ENCODE results near the gene S100PBP.

Gene S100PBP

GRCh38 chr1:32888134-32888533 is 70.7 kb downstream of the S100PBP start:
- DNase-seq (ENCODE audit: low spot score), result no peak

DNA sequence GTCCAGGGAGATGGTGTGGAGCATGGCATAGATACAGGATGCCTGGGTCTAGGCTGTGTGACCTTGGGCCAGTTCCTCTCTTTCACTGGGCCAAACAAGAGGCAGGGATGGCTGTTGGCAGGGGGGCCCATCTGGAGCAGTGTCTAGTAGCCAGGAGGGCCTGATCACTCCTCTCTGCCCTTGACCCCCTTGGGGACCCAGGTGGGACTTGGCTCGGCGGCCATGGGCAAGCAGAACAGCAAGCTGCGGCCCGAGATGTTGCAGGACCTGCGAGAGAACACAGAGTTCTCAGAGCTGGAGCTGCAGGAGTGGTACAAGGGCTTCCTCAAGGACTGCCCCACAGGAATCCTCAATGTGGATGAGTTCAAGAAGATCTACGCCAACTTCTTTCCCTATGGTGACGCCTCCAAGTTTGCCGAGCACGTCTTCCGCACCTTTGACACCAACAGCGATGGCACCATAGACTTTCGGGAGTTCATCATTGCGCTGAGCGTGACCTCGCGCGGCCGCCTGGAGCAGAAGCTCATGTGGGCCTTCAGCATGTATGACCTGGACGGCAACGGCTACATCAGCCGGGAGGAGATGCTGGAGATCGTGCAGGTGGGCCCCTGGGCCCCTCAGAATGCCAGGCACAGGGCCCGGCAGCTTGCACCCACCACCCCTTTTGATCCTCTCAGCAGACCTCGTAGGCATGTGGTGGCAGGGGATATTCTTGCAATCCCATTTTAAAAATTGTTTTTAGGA is 71.4 kb downstream of the S100PBP start:
- no peak for DNase-seq (ENCODE audit: low spot score)

DNA sequence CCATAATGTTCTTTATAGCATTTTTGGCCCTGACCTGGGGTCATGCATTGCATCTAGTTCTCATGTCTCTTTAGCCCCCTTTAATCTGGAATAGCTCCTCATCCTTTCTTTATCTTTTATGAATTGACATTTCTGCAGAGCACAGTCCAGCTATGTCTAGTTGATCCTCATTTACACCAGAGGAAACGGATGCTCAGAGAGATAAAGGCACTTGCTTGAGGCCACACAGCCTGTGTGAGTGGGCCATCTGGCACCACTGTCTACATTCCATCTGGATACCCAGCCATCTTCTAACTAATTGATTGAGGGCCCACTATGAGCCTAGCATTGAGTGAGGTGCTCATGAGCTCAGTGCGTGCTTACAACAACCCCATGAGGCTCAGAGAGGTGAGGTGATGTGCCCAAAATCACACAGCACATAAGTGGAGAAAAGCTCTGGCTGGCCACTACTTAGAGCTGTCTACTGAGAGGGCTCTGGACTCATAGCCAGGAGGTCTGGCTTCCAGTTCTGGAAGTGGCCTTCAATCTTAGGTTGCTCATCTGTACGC is 72.4 kb downstream of the S100PBP start:
- no peak for DNase-seq (ENCODE audit: low spot score)

GRCh38 chr1:32890516-32891240 is 73.2 kb downstream of the S100PBP start:
- no peak for DNase-seq (ENCODE audit: low spot score)

- no peak for DNase-seq (ENCODE audit: low spot score)
Measured at GRCh38 chr1:32891241-32891570, 73.8 kb downstream of the S100PBP start.

DNA sequence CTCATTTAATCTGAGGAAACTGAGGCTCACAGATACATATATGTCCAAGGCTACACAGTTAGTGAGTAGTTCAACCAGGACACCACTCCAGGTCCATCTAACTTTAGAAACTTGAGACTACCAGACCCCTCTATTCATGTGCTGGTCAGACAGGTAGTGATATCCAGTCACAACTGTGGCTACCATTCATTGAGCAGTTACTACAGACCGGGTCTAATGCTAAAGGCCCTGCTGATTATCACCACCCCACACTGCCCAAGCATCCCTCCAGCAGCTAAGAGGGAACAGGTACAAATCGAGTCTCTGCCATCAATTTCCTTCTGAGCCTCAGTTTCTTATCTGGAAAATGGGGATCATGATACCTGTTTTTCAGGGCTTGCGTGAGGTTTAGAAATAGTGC is 74.2 kb downstream of the S100PBP start:
- DNase-seq (ENCODE audit: low spot score), result no peak

DNA sequence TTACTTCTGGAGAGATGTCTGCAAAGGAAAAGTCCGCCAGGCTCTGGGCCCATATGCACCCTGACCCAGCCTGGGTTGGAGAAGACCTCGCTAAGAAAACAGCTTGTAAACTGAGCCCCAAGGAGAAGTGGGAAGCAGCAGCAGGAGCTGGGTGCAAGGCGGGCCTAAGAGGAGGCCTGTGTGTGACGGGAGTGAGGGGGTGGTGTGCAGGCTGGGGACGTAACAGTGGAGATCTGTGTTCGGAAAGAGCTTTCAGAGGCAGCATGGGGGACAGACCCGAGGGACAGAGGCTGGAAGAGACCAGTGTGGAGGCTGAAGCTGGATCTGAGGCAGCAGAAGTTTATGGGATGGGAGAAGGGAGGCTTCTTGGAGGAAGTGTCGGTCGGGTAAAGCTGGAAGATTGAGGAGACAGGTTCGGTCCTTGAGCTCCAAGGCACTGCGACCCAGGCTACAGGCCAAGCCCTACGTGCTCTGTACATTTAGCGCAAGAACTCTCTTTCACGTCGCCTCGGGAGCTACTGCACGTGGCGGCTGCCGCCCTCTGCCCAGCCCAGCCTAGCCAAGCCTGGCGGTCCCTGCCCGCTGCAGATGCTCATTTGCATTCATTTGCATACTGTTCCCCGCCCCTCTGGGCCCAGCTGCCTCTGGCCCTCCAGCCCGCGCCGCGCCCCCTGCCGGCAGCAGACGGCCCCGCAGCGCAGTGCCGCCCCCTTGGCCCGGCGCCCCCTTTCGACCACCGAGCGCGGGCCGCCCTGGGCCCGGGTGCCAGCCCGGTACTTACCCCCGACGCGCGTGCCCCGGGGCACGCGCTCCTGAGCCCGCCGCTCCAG is 75.1 kb downstream of the S100PBP start:
- DNase-seq (ENCODE audit: low spot score), result no peak

DNA sequence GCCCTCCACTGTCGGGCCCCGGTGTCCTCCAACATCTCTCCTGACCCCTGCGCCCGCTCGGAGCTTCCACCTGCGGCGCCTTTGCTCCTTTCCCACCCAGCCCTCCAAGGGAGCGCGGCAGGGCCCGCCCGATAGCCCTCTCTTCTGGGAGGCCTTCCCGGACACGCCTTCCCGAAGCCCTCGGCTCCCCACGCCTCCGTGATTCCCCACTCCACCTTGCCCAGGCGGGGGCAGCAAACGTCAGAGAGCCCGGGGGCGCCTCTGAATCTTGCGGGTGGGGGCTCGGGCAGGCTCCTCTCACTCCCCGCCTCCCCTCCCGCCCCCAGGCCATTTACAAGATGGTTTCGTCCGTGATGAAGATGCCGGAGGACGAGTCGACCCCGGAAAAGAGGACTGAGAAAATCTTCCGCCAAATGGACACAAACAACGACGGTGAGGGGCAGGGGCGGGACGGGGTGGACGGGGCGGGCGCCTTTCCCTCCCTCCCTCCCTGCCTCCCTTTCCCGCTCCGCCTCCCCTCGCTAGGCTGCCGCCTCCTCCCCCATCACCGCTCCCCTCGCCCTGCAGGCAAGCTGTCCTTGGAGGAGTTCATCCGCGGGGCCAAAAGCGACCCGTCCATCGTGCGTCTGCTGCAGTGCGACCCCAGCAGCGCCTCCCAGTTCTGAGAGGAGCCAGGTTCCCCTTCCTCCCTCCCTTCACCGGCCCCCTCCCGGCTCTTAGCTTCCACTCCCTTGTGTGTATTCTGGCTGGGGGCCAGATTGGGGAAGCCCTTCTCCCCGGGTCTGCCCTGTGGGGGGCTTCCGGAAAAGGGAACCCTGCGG is 76.0 kb downstream of the S100PBP start:
- DNase-seq (ENCODE audit: low spot score), result no peak

GRCh38 chr1:32894019-32894600 is 76.7 kb downstream of the S100PBP start:
- DNase-seq (ENCODE audit: low spot score), result no peak

DNA sequence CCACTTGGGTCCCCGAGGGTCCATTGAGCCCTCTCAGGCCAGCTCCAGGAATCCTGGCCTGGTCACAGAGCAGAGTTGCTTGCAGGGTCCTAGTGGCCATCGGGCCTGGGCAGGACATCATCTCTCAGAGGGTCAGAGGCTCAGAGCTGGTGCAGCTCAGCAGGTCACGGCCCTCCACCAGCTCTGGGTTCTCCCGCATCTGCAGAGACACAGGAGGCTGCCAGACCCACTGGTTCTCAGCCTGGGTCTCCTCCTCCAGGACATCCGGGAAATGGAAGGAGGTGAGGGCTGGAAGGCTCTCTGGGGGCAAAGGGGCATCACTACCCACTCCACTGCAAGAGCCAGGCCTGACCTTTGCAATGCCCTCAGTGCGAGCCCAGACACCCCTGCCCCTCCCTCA is 77.2 kb downstream of the S100PBP start:
- no peak for DNase-seq (ENCODE audit: low spot score)

- no peak for DNase-seq (ENCODE audit: low spot score)
Measured at GRCh38 chr1:32895325-32896215, 78.1 kb downstream of the S100PBP start.

GRCh38 chr1:32896451-32896850 is 79.0 kb downstream of the S100PBP start:
- no peak for DNase-seq (ENCODE audit: low spot score)

GRCh38 chr1:32897082-32898049 is 79.9 kb downstream of the S100PBP start:
- DNase-seq (ENCODE audit: low spot score), result no peak

- DNase-seq (ENCODE audit: low spot score), result no peak
Measured at GRCh38 chr1:32898056-32898455, 80.6 kb downstream of the S100PBP start.

DNA sequence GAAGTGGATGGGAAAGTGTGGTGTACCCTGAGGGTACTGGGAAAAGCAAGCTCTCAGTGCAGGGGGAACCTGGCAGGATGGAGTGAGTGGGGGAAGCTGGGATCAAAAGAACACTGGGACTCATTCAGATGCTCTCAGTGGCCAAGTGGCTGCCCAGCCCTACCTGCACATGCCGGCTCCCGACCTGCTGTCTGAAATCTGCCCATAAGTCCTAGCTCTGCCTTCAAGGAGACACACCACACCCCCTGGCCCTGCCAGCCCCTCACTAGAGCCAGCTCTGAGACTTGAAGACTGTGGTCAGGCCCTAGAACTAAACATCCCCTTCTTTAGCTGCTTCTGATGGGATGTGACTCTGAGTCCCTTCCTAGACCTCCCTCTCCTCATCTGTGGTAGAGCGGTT is 81.5 kb downstream of the S100PBP start:
- no peak for DNase-seq (ENCODE audit: low spot score)

DNA sequence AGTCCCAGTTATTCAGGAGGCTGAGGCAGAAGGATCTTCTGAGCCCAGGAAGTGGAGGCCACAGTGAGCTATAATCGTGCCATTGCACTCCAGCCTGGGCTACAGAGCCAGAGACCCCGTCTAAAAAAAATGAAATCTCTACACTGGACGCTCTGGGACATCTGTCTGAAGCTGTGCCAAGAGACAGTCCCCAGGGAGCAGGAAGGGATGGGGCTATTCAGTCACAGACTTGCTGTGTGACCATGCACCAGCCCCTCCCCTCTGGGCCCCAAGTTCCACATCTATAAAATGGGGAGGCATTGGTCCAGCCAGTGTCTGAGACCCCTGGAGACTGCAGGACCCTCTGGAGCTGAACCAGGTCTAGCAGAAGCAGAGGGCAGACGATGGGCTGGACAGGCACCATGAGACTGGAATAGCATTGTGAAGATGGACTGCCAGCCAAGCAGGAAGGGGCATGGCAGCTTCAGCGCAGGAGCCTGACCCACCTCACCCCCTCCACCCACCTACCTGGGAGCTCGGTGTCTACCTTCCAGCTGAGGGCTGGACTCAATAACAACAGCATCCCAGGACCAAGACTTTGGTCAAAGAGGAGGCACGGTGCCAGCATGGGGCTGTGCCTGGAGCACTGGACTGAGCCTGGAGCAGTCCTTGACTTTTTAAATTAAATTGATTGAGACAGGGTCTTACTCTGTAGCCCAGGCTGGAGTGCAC is 82.3 kb downstream of the S100PBP start:
- DNase-seq (ENCODE audit: low spot score), result no peak

DNA sequence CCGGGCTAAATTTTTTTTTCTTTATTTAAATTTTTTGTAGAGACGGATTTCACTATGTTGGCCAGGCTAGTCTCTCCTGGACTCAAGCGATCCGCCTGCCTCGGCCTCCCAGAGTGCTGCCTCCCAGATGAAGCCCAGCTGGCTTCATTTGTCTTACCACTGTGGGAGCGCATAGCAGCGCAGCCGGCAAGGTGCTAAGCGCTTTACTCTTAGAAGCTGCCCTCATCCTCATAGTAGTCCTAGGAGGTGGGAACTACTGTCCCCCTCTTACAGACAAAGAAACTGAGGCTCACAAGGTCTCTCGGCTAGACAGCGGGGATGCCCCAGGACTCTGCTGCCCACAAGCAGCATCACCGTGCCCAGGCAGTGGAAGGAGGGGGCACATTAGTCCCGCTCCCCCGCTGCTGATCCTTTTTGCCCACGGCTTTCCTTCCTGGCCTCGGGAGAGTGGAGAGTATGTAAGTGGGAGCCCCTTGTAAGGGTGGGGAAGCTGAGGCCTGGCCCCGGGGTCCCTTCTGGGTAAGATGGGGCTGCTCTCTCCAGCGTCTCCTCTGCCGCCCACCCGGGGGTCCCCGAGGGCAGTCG is 83.0 kb downstream of the S100PBP start:
- DNase-seq (ENCODE audit: low spot score), result no peak
